Adrenal gland (tissue), 5 donors: ENCODE measurements around the gene NRP1.

ENCODE experiments used
- POLR2A ChIP-seq, 2 donors: fragments of 450-650 bp; IDR thresholded peaks; one replicate each; pipeline ENCODE4 v1.6.1; 2017; ENCODE audit warnings: antibody characterized with exemption in 2 of 2, mild to moderate bottlenecking in 2 of 2, moderate library complexity in 1 of 2
- TF ChIP-seq, protein P1 (sequence below), 6 experiments: fragments of 450-650 bp in 4 of 6; fragments of 200-600 bp in 2 of 6; sonication (generic) in 1 of 6; IDR thresholded peaks; 1 replicate in 5 of 6; 2 replicates in 1 of 6; pipeline versions ENCODE4 v1.5.1 to v1.8.0; 2016 to 2021; ENCODE audit warnings: antibody characterized with exemption in 6 of 6, mild to moderate bottlenecking in 2 of 6, moderate library complexity in 1 of 6
- donor health status: DM: no; HTN: no; CAD: no.

DNA sequence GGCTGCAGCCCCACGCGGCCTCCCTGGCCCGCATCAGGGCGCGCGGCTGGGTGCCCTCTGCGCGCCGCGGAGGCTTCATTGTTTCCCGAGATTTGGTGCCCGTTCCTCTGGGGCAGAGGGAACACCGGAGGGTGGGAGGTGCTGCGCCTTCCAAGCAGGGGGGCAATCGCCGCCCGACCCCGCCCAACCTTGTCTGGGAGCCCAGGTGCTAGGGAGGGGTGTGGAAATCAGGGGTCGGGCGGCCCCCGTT, 1.0 kb upstream of the NRP1 start:
- no peak for TF ChIP-seq POLR2A (IDR thresholded peaks at IDR 0.05)
- TF ChIP-seq, protein P1, sequence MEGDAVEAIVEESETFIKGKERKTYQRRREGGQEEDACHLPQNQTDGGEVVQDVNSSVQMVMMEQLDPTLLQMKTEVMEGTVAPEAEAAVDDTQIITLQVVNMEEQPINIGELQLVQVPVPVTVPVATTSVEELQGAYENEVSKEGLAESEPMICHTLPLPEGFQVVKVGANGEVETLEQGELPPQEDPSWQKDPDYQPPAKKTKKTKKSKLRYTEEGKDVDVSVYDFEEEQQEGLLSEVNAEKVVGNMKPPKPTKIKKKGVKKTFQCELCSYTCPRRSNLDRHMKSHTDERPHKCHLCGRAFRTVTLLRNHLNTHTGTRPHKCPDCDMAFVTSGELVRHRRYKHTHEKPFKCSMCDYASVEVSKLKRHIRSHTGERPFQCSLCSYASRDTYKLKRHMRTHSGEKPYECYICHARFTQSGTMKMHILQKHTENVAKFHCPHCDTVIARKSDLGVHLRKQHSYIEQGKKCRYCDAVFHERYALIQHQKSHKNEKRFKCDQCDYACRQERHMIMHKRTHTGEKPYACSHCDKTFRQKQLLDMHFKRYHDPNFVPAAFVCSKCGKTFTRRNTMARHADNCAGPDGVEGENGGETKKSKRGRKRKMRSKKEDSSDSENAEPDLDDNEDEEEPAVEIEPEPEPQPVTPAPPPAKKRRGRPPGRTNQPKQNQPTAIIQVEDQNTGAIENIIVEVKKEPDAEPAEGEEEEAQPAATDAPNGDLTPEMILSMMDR (IDR thresholded peaks at IDR 0.05), result no peak
